RWPE2 (cell line): ENCODE results near the gene DNM2.
"Not testable (repeated sequence)": the region's sequence is repeated elsewhere in the genome, so short reads cannot be mapped to it uniquely, and the experiment has no call there.

Experiments
- ATAC-seq: fragments of 200-7000 bp; cut with Tn5 transposase; 3 replicates; pipeline ENCODE4 v1.9.1; 2021; ENCODE audit warnings: low read depth
- DNase-seq: peaks from one replicate; pipeline ENCODE4 v3.0.0-alpha.2; 2020; ENCODE audit warnings: low spot score
- H3K27ac ChIP-seq: fragments of 450-650 bp; 2 replicates; pipeline ENCODE4 v1.5.1; 2017; ENCODE audit warnings: mild to moderate bottlenecking; ENCODE audit not compliant: poor library complexity, severe bottlenecking
- H3K27me3 ChIP-seq: fragments of 250-450 bp; sonication (Bioruptor Pico); 2 replicates; pipeline ENCODE4 v1.5.1; 2021; ENCODE audit warnings: mild to moderate bottlenecking, moderate library complexity; ENCODE audit not compliant: insufficient read depth, poor library complexity, severe bottlenecking
- H3K36me3 ChIP-seq: fragments of 250-450 bp; sonication (Bioruptor Pico); 2 replicates; pipeline ENCODE4 v1.5.1; 2020; ENCODE audit warnings: low read depth, mild to moderate bottlenecking, moderate library complexity
- H3K4me1 ChIP-seq: fragments of 250-450 bp; sonication (Bioruptor Pico); 2 replicates; pipeline ENCODE4 v1.5.1; 2021; ENCODE audit warnings: mild to moderate bottlenecking, moderate library complexity; ENCODE audit not compliant: insufficient read depth, poor library complexity, severe bottlenecking
- H3K4me3 ChIP-seq: fragments of 250-450 bp; sonication (Bioruptor Pico); 2 replicates; pipeline ENCODE4 v1.5.1; 2021; ENCODE audit warnings: mild to moderate bottlenecking, moderate library complexity; ENCODE audit not compliant: severe bottlenecking
- H3K9me3 ChIP-seq: fragments of 250-450 bp; sonication (Bioruptor Pico); 2 replicates; pipeline ENCODE4 v1.5.1; 2021; ENCODE audit warnings: mild to moderate bottlenecking, moderate library complexity; ENCODE audit not compliant: severe bottlenecking
- CTCF ChIP-seq: fragments of 450-650 bp; IDR thresholded peaks from one replicate; pipeline ENCODE4 v1.5.1; 2017; ENCODE audit warnings: mild to moderate bottlenecking, moderate library complexity; ENCODE audit not compliant: poor library complexity, severe bottlenecking

DNM2 gene

DNA sequence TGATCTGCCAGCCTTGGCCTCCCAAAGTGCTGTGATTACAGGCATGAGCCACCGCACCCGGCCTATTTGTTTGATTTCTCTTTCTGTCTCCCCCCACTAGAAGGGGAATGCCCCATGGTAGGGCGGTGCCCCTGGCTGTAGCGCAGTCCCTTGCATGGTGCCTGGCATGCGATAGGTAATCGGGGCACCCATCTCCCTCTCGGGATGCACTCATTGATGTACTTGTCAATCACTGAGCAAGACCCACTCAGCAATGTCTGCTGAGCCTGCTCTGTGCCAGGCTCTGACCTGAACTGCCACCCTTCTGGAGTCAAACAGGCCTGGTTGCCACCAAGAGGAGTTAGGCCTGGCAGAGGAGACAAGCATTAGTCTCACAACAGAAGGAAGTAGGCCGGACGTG is 19.8 kb downstream of the DNM2 start:
- Histone ChIP-seq H3K36me3 (peaks cover 12% of the 10 kb centered on the region), H3K4me3 (no peak overlapping the region), H3K9me3 (no peaks in the 10 kb centered on the region), H3K27me3 (no peaks in the 10 kb centered on the region), H3K27ac (no peak overlapping the region), H3K4me1 (no peaks in the 10 kb centered on the region)
- DNase-seq (no peak), ATAC-seq (no peak)
- no peak for TF ChIP-seq CTCF

GRCh38 chr19:10740798-10741197 is 22.9 kb downstream of the DNM2 start:
- no peak for DNase-seq
- no peak for ATAC-seq
- no peaks in the 10 kb centered on the region for H3K27me3 ChIP-seq
- no peak overlapping the region for H3K27ac ChIP-seq
- peaks cover 12% of the 10 kb centered on the region for H3K36me3 ChIP-seq
- no peaks in the 10 kb centered on the region for H3K4me1 ChIP-seq
- H3K9me3 ChIP-seq = no peaks in the 10 kb centered on the region
- TF ChIP-seq CTCF = no peak
- H3K4me3 ChIP-seq = no peak overlapping the region

GRCh38 chr19:10742476-10742875 is 24.6 kb downstream of the DNM2 start:
- Histone ChIP-seq H3K36me3 (peaks cover 7% of the 10 kb centered on the region), H3K27ac (no peak overlapping the region), H3K27me3 (no peaks in the 10 kb centered on the region), H3K9me3 (no peaks in the 10 kb centered on the region), H3K4me3 (no peak overlapping the region), H3K4me1 (peaks cover 5% of the 10 kb centered on the region)
- ATAC-seq (no peak), DNase-seq (no peak)
- no peak for TF ChIP-seq CTCF

DNA sequence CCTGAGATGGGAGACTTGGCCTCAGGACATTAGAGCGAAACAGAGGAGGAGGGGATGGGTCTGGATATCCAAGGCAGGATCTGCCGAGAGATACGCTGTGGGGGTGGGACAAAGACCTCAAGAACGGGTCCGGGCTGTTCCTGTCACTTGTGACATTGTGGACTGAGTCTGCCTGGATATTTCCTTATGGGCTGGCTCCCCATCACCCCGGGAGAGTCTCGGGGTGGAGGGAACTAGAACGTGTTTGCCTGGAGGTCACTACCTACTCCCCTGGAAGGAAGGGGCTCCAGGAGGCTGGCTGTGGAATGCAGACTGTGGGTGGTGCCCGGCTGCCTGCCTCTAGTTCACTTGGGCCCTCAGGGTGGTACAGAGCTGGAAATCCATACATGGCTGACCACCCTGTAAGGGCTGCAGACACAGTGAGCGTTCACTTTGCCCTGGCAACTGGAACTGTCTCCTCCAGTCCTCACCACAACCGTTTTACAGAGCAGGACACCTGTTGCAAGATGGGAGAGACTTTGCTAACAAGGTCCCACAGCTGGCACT is 26.4 kb downstream of the DNM2 start:
- no peak for DNase-seq
- TF ChIP-seq CTCF = no peak
- Histone ChIP-seq H3K4me1 (peaks cover 15% of the 10 kb centered on the region), H3K9me3 (no peaks in the 10 kb centered on the region), H3K27ac (no peak overlapping the region), H3K36me3 (peaks cover 5% of the 10 kb centered on the region), H3K4me3 (no peak overlapping the region), H3K27me3 (no peaks in the 10 kb centered on the region)
- no peak for ATAC-seq

DNA sequence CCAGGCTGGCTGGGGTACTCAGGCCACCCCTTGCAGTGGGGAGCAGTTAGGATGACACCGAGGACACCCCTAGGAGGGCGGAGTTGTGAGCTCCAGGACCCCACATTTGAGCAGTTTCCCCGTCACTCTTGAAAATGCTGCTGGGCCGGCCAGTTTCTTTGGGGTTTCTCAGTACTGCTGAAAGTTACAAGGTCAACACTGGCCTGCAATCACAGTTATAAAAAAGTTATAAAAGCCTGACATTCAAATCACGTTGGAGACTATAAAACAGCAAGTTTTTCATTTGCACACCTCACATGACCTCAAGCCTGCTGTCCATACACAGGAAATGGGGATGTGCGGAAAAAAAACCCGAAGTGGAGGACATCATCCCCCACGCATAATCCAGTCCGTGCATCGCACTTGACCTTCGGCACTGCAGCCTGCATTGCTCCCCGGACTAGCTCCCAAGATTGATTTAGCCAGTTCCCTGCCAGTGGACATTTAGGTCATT is 27.0 kb downstream of the DNM2 start:
- no peak overlapping the region for H3K27ac ChIP-seq

GRCh38 chr19:10746437-10746836 is 28.6 kb downstream of the DNM2 start:
- not testable (repeated sequence) for H3K36me3 ChIP-seq, H3K4me3 ChIP-seq, H3K9me3 ChIP-seq, DNase-seq, ATAC-seq, H3K27ac ChIP-seq, H3K27me3 ChIP-seq
- H3K4me1 ChIP-seq = peaks cover 32% of the 10 kb centered on the region

More for the DNA sequence above, 27.0 kb downstream of the DNM2 start:
- Histone ChIP-seq H3K36me3 (peaks cover 4% of the 10 kb centered on the region; the same call in 1 of the 2 replicates), H3K4me1 (peaks cover 20% of the 10 kb centered on the region), H3K9me3 (no peaks in the 10 kb centered on the region), H3K27me3 (no peaks in the 10 kb centered on the region), H3K4me3 (no peak overlapping the region)
- no peak for TF ChIP-seq CTCF
- DNase-seq = no peak
- no peak for ATAC-seq
